Measurements from ENCODE around the gene GALNT7. TPM values are rescaled to one million over a fixed set of nuclear protein-coding genes. Genes with fewer than 3 reads are reported as not detected.

GALNT7 gene
- total RNA-seq, 1 donor from 2014 or later = 4.6 TPM

DNA sequence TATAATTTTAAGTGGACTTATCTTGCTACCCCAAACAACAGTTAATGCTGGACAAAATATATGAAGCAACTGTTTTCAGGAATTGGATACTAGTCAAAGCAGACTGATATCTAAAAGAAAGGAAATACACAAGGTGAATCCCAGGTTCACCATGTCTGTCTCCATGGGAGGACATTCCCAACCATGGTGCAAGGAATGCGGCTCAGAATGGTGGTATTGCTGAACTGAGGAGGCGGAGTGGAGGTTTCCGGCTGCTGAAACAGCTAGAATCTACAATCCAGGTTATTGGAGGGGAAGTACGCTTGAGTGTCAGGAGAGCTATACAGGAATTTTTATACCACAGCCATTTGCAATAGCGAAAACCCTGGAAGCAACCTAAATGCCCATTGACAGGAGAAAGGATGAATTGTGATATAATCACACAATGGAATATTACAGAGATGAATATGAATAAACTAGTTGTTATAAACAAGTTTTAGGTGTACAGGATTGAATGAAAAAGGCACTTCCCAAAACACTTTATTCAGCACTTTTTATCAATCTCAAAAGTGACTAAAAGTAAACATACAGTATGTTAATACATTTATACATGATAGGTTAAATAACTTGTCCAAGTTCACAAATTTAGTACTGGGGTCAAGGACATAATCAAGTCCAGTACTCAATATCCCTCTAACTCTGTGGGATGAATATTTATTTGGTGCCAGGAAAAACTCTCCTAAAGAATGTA lies 156.6 kb downstream of the GALNT7 start:
- DNase-seq (no peak), ATAC-seq (no peak)
- intact Hi-C loops (cut with micrococcal nuclease) = no loop called here

DNA sequence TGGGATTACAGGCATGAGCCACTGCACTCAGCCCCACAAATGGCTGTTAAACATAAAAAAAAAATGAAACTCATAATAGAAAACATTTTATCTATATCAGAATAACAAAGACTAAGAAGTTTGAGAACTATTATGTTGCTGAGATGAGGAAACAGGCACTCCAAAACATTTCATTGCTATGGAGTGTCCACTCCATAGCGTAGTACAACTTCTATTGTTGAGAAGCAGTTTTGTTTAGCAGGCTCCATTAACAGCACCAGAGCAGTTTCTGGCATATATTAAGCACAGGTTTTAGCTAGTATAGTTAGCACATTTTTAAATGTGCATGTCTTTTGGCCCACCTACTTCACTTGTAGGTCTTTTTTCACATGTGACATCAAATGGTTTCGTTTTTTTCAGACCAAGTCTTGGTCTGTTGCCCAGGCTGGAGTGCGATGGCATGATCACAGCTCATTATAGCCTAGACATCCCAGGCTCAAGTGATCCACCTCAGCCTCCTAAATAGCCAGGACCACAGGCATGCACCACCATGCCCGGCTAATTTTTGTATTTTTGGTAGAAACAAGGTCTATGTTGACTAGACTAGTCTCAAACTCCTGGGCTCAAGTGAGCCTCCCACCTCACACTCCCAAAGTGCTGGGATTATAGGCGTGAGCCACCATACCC lies 159.8 kb downstream of the GALNT7 start:
- intact Hi-C loops (cut with micrococcal nuclease) = no loop called here
- no peak for DNase-seq
- peak; percentile 66 for ATAC-seq

DNA sequence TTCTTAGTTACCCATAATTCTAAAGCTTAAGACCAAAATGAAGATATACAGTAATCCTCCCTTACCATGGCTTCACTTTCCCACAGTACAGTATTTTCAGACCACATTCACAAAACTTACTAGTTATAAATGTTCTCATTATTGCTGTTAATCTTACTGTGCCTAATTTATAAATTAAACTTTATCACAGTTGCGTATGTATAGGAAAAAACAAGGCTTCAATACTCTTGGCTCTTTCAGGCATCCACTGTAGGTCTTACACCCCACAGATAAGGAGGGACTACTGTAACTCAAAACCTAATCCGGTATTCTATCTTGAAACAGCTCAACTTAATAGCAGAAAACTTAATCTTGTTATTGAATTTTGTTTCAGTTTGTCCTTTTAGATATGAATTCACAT lies 162.0 kb downstream of the GALNT7 start:
- ATAC-seq = no peak
- intact Hi-C loops (cut with micrococcal nuclease) = no loop called here
- DNase-seq = no peak

DNA sequence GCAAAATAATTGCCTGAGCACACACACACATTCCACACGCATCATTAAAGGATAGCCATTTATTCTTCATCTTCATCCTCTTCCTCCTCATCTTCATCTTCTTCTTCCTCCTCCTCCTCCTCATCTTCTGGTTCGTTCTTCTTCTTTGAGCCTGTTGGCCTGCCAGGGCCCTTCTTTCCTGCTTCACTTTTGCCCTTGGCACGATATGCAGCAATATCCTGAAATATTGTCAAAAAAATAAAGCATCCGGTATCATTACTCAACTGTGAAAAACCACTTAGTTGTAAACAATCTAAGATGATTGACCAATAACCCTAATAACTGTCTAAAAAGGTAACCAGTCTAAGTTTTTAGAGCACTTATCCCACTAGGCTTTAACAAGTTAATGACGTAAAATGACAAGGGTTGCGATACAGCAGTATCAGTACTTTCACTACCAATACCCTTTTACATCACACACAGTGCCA lies 163.4 kb downstream of the GALNT7 start:
- DNase-seq (no peak), ATAC-seq (no peak)
- intact Hi-C loops (cut with micrococcal nuclease) = no loop called here

DNA sequence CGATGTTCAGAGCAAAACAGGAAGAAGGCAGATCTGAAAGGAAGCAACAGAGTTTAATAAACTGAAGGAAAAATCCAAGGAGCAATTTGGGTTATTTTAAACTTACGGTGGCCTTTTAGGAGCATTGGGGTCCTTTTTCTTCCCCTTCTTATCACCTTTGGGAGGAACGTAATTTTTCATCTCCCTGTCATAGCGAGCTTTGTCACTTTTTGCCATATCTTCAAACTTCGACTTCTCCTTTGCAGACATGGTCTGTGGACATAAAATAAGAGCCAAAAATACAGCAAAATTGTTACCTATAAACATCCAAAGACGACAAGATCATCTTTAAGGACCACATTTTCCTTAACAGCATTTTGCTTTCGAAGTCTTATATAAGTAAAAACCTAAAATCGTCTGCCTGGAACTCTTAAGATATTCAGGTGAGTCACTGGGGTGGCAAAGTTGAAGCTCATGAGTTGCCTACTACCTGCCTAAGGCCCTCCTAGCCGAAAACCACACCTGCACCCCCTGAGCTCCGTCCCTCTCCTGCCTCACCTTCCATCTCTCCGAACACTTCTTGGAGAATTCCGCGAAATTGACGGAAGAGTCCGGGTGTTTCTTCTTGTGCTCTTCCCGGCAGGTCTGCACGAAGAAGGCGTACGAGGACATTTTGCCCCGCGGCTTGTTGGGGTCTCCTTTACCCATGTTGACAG lies 164.5 kb downstream of the GALNT7 start:
- intact Hi-C loops (cut with micrococcal nuclease) = no loop called here
- no peak for ATAC-seq
- no peak for DNase-seq

DNA sequence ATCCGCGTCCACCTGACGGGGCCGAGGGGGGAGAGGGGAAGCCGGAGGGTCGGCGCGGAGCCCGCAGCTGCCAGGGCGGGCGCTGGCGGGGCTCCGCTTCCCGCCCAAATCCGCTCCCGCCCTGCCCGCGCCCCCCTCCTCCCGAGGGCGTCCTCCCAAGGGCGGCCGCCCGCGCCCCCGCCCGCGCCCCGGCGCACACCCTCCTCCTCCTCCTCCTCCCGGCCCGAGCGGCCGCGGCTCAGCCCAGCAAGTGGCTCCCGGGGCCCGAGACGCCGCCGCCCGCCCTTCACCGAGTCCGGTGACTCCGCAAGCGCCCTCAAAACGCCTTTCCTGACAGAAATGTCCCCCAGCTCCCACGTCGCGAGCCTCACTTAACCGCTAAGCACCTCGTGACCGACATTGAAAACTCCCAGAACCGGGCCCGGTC lies 165.1 kb downstream of the GALNT7 start:
- intact Hi-C loops (cut with micrococcal nuclease) = loop anchor here (1.0 kb wide), 1 partner anchor 37 kb away; the partner anchor contains the start of gene SAP30
- peak; percentile 83 for DNase-seq
- peak; percentile 79 for ATAC-seq

DNA sequence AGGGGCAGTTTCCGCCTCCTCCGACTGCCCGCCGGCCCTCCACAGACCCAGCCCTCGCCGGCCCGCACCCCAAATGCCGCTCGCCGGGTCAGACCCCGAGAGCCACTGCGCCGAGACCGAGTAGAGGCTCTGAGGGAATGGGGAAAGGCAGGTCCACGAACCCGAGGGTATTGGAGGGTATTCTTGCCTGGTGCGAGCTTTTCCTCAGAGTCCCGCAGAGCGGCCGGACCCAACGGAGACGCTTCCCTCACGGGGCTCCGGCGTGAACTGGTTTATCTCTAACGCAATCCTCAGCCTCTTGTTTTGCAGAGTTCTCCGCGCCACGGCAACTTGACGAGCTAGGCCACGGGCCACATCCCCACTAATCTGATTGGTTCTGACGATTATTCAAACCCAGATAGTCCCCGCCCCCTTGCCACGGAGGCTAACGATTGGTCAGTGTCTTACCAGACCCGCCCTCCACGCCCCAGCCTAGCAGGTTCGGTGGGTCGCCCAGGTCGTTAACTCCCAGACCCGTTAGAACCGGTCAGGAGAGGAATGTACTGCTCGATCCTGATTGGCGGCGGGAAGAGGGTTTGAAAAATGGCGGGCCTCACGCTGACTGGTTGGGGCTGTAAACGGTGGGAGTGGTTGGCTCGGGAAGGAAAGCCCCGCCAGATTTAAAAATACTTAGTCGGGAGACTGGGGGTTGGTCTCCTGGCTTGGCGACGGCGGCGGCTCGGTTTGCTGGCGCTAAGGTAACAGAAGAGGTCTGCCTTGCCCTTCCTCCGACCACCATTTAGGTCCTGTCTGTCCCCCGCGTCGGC lies 165.7 kb downstream of the GALNT7 start, which contains the start of gene HMGB2:
TSS of gene HMGB2 (minus strand) at position 274 of the 806 bp plus-strand sequence. CDS start 709 bp downstream, outside the sequence.
- intact Hi-C loops (cut with micrococcal nuclease) = loop anchor here (1.0 kb wide), 1 partner anchor 36 kb away; the partner anchor contains the start of gene SAP30
- ATAC-seq (peak; percentile 96), DNase-seq (peak; percentile 100)

DNA sequence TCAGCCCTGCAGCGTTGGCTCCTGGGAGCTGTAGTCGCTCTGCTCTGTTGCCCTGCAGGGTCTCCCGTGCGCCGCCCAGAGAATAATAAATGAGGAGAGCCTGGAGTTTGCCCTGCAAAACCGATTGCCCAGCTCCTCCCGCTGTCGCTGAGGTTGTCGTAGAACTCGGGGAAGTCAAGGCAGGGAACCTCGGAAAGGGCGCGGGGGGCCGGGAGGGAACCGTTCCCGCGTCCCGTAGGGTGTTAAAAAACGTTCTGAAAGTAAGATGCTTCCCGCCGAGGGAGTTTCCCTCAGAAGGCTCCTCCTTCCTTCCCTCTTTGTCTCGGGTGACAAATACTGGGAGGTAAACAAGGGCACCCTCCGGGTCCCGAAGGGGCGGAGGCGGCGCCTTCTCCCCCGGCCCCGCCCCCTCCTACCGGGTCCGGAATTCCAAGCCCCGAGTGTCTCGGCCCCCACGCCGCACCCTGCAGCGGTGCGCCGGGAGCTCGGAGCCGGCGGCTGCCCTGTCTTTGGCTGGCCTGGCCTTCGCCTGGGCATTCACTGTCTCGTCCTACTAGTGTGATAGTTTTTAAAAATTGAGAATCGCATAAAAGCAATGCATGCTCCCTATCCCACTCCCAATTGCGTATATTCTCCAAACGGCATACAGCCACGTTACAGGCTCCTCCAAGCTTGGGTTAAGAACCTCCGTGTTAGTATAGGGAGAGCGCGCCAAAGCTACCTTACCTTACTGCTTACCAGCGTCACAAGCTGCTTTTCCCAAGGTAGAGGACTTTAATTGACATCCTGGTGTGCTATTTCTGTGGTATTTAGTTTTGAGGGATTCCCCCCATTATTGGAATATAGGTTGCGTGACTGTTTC lies 166.5 kb downstream of the GALNT7 start:
- DNase-seq (peak; percentile 80), ATAC-seq (peak; percentile 66)
- intact Hi-C loops (cut with micrococcal nuclease) = loop anchor here (1.0 kb wide), 1 partner anchor 35 kb away; the partner anchor contains the start of gene SAP30

DNA sequence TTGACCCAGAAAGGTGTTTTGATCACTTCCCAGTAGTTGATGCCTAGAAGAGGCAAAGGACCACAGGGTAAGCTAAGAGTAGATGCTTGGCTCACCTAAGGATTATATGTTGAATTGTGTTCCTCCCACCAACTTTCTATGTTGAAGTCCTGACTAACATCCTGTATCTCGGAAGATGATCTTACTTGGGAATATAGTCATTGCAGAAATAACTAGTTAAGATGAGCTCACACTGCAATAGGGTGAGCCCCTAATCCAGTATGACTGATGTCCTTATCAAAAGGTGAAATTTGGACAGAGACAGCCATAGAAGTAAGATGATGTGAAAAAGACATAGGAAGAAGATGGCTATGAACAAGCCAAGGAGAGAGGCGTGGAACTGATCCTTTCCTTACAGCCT lies 168.9 kb downstream of the GALNT7 start:
- DNase-seq = no peak
- ATAC-seq = no peak
- intact Hi-C loops (cut with micrococcal nuclease) = no loop called here

DNA sequence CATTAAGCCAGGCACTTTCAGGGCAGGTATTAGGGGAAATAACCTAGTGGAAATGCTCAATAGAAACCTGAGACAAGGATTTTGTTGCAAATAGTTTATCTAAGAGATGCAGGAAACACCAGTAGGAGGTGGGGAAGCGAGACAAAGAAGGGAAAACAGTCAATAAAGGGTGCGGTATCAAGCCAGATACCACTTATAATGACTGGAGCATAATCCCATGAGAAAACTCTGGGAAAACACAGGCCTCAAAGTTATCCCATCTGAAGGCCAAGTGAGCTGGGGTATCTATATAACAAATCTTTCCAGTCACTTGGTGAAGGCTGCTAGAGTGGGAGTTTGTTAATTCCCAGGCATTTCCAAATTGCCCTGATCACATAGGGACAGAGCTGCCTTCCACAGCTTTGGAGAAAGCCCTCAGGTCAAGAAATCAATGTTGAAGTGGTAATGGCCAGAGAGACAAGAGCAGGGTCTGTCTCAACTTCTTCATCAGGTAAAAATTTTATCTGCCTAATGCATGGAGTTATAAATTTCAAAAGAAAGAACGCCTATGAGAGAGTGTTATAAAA lies 175.3 kb downstream of the GALNT7 start:
- DNase-seq = no peak
- intact Hi-C loops (cut with micrococcal nuclease) = no loop called here
- no peak for ATAC-seq

DNA sequence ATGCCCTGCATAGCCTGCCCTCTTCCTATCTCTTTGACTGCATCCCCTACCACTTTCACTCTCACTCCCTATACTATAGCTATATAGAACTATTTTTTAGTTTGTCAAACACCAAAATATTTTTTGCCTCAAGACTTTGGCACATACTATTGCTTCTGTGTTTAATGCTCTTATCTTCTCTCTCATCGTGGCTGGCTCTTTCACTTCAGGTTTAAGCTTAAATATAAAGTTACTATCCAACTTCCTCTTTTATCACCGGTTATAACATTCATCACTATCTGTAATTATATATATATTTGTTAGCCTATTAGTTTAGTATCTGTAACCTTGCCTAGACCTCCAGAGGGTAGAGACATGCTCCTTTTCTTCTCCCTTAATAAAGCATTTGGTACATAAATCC lies 177.0 kb downstream of the GALNT7 start:
- intact Hi-C loops (cut with micrococcal nuclease) = no loop called here
- ATAC-seq (no peak), DNase-seq (no peak)

DNA sequence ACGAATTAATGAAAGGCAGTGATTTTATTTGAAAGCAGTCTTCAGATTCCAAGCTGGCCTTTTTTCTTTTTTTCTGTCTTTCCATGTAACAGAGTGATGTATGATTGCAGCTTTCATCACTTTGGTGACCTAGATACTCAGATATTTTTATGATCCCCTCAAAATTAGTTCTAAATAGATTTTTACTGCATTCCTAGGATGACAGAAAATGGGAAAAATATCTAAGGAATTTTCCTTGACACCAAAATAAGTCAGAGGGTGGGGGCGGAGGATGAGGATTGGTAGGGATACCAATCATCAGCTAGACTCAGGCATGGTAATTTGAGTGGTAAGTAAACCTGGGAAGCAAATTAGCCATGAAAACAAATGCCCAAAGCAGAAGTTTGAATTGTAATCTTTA lies 177.5 kb downstream of the GALNT7 start:
- DNase-seq (no peak), ATAC-seq (no peak)
- intact Hi-C loops (cut with micrococcal nuclease) = no loop called here

DNA sequence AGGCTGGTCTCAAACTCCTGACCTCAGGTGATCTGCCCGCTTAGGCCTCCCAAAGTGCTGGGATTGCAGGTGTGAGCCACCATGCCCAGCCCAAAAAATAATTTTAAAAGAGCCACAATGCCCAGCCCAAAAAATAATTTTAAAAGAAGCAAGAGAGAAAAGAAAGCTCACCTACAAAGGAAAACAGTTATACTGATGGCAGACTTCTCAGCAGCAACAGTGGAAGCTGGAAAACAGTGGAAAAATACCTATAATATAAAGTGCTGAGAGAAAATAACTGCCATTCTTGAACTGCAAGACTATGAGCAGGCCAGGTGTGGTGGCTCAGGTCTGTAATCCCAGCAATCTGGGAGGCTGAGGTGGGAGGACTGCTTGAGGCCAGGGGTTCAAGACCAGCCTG lies 178.9 kb downstream of the GALNT7 start:
- intact Hi-C loops (cut with micrococcal nuclease) = no loop called here
- ATAC-seq (no peak), DNase-seq (no peak)

DNA sequence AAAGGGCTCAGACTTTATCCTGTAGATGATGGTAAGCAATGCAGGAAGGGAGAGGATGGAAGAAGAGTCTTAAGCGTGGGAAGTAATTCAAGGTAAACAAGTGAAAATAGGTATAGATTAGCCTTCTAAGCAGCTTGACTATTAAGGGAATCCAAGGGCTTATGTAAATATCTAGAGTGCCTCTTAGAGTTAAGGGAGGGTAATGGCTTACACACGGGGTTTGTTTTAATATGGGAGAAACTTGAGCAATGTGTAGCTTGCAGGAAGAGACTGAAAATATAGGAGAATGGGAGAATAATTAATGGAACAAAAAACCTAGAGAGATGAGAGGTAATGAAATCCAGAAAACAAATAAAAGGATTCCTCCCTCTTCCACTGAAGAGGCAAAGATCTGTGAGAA lies 189.3 kb downstream of the GALNT7 start:
- ATAC-seq (no peak), DNase-seq (no peak)
- intact Hi-C loops (cut with micrococcal nuclease) = no loop called here

DNA sequence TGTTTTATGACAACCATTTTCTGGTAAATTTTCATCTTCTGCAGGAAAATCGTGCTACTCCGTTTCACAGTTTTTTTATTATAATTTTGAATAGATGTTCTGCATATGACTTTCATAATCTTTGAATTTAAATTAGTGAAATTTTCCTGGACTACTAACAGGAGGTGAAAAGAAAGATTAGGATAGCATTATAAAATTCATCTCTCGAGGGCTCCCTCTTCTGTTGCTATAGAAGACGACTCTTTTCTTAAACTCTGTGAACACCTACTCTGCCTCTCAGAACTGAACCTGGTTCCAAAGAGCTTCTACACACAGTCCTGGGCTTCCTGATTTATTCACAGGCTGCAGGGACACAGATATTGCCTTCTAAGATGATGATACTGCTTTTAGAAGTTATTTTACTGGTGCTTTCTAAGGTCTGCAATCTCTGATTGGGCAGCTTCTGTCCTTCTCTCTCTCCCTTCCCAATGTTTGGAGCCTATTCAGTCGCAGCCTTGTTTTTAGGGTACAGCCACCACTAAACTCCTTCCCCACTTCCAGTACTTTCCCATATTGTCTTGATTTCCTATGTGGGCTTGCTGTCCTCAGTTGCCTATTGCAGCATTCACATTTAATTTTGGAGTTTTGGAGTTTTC lies 192.1 kb downstream of the GALNT7 start:
- intact Hi-C loops (cut with micrococcal nuclease) = no loop called here
- DNase-seq = no peak
- no peak for ATAC-seq

DNA sequence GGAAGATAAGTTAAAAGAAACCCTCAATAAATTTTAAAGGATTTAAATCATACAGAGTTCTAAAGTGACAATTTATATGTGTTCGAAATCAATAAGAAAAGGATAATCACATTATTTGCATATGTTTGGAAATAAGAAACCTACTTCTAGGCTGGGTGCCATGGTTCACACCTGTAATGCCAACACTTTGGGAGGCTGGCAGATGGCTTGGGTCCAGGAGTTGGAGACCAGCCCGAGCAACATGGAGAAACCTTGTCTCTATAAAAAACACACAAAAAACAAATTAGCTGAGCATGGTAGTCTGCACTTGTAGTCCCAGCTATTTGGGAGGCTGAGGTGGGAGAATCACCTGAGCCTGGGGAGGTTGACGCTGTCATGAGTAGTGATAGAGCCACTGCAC lies 194.1 kb downstream of the GALNT7 start:
- intact Hi-C loops (cut with micrococcal nuclease) = no loop called here
- DNase-seq = no peak
- no peak for ATAC-seq

DNA sequence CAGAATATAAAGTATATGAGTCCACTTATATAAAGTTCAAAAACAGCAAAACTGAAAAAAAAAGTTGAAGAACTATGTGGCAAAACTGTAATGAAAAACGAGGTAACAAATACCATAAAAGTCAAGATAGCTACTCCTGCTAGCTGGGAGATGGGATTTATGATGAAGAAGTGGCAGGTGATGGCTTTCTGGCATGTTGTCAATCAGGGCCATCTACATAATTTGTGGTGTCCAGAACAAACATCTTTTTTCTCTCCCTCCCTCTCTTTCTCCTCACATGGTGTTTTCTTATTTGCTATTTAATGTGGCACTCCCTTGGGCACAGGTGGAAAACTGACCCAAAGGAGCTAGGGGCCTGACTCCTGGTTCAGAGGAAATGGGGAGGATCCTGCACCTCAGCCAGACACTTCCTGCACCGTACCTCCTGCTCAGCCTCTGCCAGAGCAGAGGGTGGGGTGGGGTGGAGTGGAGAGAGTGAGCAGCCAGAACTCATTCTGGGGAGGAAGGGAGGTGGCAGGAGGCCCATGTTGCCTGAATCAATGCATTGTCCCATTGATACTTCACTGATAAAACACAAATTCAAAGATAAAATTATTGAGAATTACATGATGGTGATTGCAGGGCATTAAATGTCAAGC lies 196.9 kb downstream of the GALNT7 start:
- intact Hi-C loops (cut with micrococcal nuclease) = no loop called here
- DNase-seq (no peak), ATAC-seq (no peak)

Measured in left ventricle myocardium superior (tissue), 1 donor.